NT2/D1 (cell line): Measurements from ENCODE around the gene NAPSA.

ENCODE experiments used
- DNase-seq: peaks from one replicate; pipeline ENCODE4 v3.0.0-alpha.2; 2011; ENCODE audit warnings: low read depth, low spot score
- H3K27me3 ChIP-seq: 2 replicates; pipeline ENCODE4 v1.6.0; 2011; ENCODE audit warnings: mild to moderate bottlenecking; ENCODE audit not compliant: insufficient read length, insufficient read depth
- H3K36me3 ChIP-seq: 2 replicates; pipeline ENCODE4 v1.6.1; 2011; ENCODE audit warnings: mild to moderate bottlenecking, low read length, mixed read lengths; ENCODE audit not compliant: insufficient read depth, insufficient read length
- H3K4me1 ChIP-seq: 2 replicates; pipeline ENCODE4 v1.5.1; 2011; ENCODE audit not compliant: insufficient read depth, insufficient read length
- H3K4me3 ChIP-seq: 2 replicates; pipeline ENCODE4 v1.5.1; 2011; ENCODE audit warnings: low read depth; ENCODE audit not compliant: insufficient read length
- H3K9ac ChIP-seq: 2 replicates; pipeline ENCODE4 v1.6.0; 2011; ENCODE audit warnings: low read depth; ENCODE audit not compliant: insufficient read length
- H3K9me3 ChIP-seq: 2 replicates; pipeline ENCODE4 v1.5.1; 2011; ENCODE audit warnings: mild to moderate bottlenecking, low read length; ENCODE audit not compliant: insufficient read depth
- SUZ12 ChIP-seq: IDR thresholded peaks from 2 replicates; pipeline ENCODE4 v1.6.1; 2011; ENCODE audit not compliant: insufficient read length, insufficient read depth; ENCODE audit errors: extremely low read depth
- YY1 ChIP-seq: IDR thresholded peaks from 2 replicates; pipeline ENCODE4 v1.6.1; 2011; ENCODE audit not compliant: insufficient read length, insufficient read depth
- ZNF274 ChIP-seq: IDR thresholded peaks from 2 replicates; pipeline ENCODE4 v1.6.1; 2011; ENCODE audit warnings: mild to moderate bottlenecking, low read depth, low read length

NAPSA gene

GRCh38 chr19:50365434-50366306 is at the start of gene NAPSA:
Gene NAPSA (minus strand): TSS chr19:50365639. CDS start chr19:50365621, 18 bp downstream.
- TF ChIP-seq YY1 (no peak), SUZ12 (no peak), ZNF274 (no peak)
- Histone ChIP-seq H3K4me1 (peaks cover 4% of the 10 kb centered on the region), H3K27me3 (no peaks in the 10 kb centered on the region), H3K9me3 (no peaks in the 10 kb centered on the region), H3K4me3 (no peak within 1 kb of the TSS), H3K9ac (no peak within 1 kb of the TSS), H3K36me3 (no peaks in the 10 kb centered on the region)
- no peak for DNase-seq

GRCh38 chr19:50413531-50413930 is 48.1 kb upstream of the NAPSA start:
- DNase-seq, result no peak
- no peak overlapping the region for H3K4me3 ChIP-seq
- H3K27me3 ChIP-seq, result no peaks in the 10 kb centered on the region
- H3K9ac ChIP-seq, result peak overlapping the region; percentile 21
- H3K9me3 ChIP-seq, result no peaks in the 10 kb centered on the region
- no peak for TF ChIP-seq SUZ12
- TF ChIP-seq YY1, result no peak
- TF ChIP-seq ZNF274, result no peak
- peaks cover 3% of the 10 kb centered on the region for H3K4me1 ChIP-seq
- peaks cover 68% of the 10 kb centered on the region for H3K36me3 ChIP-seq

GRCh38 chr19:50413096-50413495 is 47.7 kb upstream of the NAPSA start:
- Histone ChIP-seq H3K36me3 (peaks cover 68% of the 10 kb centered on the region), H3K9me3 (no peaks in the 10 kb centered on the region), H3K4me3 (no peak overlapping the region), H3K27me3 (no peaks in the 10 kb centered on the region), H3K9ac (no peak overlapping the region), H3K4me1 (peaks cover 3% of the 10 kb centered on the region)
- TF ChIP-seq YY1, result no peak
- no peak for TF ChIP-seq ZNF274
- TF ChIP-seq SUZ12, result no peak
- no peak for DNase-seq

- Histone ChIP-seq H3K27me3 (no peaks in the 10 kb centered on the region), H3K9me3 (no peaks in the 10 kb centered on the region), H3K4me3 (no peak overlapping the region), H3K36me3 (peaks cover 68% of the 10 kb centered on the region), H3K9ac (no peak overlapping the region), H3K4me1 (peaks cover 3% of the 10 kb centered on the region)
- TF ChIP-seq ZNF274, result no peak
- no peak for TF ChIP-seq YY1
- no peak for TF ChIP-seq SUZ12
- no peak for DNase-seq
Observed at GRCh38 chr19:50412419-50412818, 47.0 kb upstream of the NAPSA start.

GRCh38 chr19:50410109-50410508 is 44.7 kb upstream of the NAPSA start:
- DNase-seq, result no peak
- H3K36me3 ChIP-seq, result peaks cover 73% of the 10 kb centered on the region
- H3K9me3 ChIP-seq, result no peaks in the 10 kb centered on the region

GRCh38 chr19:50409347-50409746 is 43.9 kb upstream of the NAPSA start:
- DNase-seq, result no peak
- Histone ChIP-seq H3K9ac (no peak overlapping the region), H3K4me3 (no peak overlapping the region), H3K27me3 (no peaks in the 10 kb centered on the region), H3K4me1 (no peaks in the 10 kb centered on the region), H3K9me3 (no peaks in the 10 kb centered on the region), H3K36me3 (peaks cover 71% of the 10 kb centered on the region)
- TF ChIP-seq ZNF274, result no peak

More at GRCh38 chr19:50410109-50410508, 44.7 kb upstream of the NAPSA start:
- TF ChIP-seq YY1, result no peak
- TF ChIP-seq ZNF274, result no peak
- TF ChIP-seq SUZ12, result no peak
- Histone ChIP-seq H3K4me3 (no peak overlapping the region), H3K9ac (no peak overlapping the region), H3K27me3 (no peaks in the 10 kb centered on the region), H3K4me1 (peaks cover under 1% of the 10 kb centered on the region)

GRCh38 chr19:50406829-50407228 is 41.4 kb upstream of the NAPSA start:
- Histone ChIP-seq H3K4me3 (no peak overlapping the region), H3K36me3 (peaks cover 75% of the 10 kb centered on the region), H3K27me3 (no peaks in the 10 kb centered on the region), H3K4me1 (no peaks in the 10 kb centered on the region), H3K9ac (no peak overlapping the region), H3K9me3 (no peaks in the 10 kb centered on the region)
- TF ChIP-seq SUZ12 (no peak), YY1 (no peak), ZNF274 (no peak)
- no peak for DNase-seq
